ENCODE data around the gene CEBPA.

- TF ChIP-seq EZH2 (IDR thresholded peaks at IDR 0.05) (no peak), POLR2AphosphoS5 (IDR thresholded peaks at IDR 0.05; ENCODE audit: borderline replicate concordance, low read depth, low read length) (no peak), FOXP2 (optimal IDR thresholded peaks at IDR 0.05; ENCODE audit: control extremely low read depth, extremely low read length, insufficient read depth) (no peak)
Measured at GRCh38 chr19:33267706-33268105, 34.6 kb downstream of the CEBPA start.

Data from SK-N-MC (cell line).